WI38 (cell line): Measurements from ENCODE around the gene EMP3.

Experiments used
- H3K4me3 ChIP-seq: 2 replicates; pipeline ENCODE4 v1.5.1; 2011; ENCODE audit warnings: low read depth, mild to moderate bottlenecking, control low read depth, low read length
- TF ChIP-seq, protein P1 (sequence below): IDR thresholded peaks from 2 replicates; pipeline ENCODE4 v1.5.1; 2012; ENCODE audit warnings: low read depth, mild to moderate bottlenecking, control low read depth, low read length

Gene EMP3

DNA sequence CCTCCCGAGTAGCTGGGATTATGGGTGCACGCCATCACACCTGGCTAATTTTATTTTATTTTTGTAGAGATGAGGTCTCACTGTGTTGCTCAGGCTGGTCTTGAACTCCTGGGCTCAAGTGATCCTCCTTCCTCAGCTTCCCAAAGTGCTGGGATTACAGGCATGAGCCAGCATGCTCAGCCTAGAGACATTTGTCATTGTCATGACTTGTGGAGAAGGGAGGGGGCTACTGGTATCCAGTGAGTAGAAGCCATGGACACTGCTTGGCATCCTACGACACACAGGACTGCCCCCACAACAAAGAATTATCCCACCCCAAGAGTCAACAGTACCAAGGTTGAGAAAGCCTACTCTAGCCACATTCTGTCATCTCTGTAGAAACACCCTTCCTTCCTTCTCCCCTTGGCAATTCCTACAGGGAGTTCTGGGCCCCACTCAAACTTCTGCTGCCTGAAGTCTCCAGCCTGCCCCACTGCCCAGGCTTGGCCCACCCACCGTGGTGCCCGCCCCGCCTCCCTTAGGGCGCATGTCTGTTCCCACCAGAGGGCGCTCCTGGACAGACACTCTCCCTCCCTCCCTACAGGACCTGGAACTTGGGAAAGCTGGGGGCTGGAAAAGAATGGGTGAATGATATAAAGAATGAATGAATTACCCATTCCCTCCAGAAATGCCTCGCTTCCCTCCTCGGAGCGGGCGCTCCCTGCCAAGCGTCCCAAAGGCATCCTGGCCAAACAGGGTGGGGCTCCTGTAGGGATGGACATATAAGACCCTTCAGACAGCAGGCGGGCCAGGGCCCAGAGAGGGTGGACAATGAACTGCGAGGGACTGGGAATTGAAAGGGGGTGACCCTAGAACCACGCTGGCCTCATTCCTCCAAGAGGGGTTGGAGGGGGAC lies 5.5 kb upstream of the EMP3 start:
- TF ChIP-seq, protein P1, sequence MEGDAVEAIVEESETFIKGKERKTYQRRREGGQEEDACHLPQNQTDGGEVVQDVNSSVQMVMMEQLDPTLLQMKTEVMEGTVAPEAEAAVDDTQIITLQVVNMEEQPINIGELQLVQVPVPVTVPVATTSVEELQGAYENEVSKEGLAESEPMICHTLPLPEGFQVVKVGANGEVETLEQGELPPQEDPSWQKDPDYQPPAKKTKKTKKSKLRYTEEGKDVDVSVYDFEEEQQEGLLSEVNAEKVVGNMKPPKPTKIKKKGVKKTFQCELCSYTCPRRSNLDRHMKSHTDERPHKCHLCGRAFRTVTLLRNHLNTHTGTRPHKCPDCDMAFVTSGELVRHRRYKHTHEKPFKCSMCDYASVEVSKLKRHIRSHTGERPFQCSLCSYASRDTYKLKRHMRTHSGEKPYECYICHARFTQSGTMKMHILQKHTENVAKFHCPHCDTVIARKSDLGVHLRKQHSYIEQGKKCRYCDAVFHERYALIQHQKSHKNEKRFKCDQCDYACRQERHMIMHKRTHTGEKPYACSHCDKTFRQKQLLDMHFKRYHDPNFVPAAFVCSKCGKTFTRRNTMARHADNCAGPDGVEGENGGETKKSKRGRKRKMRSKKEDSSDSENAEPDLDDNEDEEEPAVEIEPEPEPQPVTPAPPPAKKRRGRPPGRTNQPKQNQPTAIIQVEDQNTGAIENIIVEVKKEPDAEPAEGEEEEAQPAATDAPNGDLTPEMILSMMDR, result peak; percentile 70
- no peak overlapping the region for H3K4me3 ChIP-seq

DNA sequence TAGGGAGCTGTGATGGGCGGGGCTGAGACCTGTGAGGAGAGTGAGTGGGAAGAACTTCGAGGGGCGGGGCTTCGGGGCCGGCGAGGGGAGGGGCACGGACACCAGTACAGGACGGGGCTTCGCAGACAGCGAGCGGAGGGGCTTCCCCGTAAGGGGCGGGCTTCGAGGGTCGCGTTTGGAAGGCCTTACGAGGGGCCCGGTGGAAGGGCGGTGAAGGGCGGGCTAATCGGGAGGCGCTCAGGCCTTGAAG lies 4.1 kb upstream of the EMP3 start:
- TF ChIP-seq, protein P1, result no peak
- peak overlapping the region; percentile 46 for H3K4me3 ChIP-seq

DNA sequence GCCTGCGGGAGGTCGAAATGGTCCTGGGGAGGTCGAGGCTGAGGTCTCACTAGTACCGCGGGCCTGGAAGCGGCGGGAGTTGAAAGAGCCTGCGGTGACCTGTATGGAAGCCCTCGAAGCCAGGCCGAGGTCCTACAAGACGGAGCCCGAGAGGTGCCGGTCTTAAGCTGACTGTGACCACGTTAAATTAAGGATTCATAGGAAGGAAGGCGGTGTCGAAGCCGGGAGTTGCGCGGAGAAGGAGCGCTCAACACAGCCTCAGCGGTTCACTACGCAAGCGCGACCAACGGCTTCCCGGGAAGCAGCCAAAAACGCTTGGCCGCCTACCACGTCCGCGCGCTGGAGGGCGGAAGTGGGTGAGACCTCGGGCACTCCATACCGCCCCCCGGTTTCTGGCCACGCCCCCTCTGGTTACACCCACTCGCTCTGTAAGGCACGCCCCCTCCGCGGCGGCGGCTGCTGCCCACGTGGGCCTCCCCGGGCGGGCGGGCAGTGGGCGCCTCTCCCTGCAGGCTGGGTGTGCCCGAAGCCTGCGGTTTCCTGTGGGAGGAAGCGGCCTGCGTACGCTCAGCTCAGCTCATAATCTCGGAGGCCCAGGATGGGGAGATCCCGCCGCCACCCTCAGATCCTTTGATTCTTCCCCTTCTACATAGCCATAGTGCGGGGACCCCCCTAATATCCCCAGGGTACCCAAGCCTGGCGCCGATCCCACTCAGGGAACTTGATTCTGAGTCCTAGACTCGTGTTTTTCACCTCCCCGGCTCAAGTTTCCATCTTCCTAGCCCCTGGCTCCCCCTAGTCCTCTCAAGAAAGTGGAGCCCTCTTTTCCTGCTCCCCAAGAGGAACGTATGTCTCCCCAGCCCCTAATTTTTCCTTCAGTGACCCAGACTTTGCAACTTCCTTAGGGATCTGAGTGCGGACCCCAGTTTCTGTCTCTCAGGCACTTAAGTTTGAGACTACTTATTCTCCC lies 3.4 kb upstream of the EMP3 start:
- TF ChIP-seq, protein P1, result no peak
- H3K4me3 ChIP-seq, result peak overlapping the region; percentile 47

DNA sequence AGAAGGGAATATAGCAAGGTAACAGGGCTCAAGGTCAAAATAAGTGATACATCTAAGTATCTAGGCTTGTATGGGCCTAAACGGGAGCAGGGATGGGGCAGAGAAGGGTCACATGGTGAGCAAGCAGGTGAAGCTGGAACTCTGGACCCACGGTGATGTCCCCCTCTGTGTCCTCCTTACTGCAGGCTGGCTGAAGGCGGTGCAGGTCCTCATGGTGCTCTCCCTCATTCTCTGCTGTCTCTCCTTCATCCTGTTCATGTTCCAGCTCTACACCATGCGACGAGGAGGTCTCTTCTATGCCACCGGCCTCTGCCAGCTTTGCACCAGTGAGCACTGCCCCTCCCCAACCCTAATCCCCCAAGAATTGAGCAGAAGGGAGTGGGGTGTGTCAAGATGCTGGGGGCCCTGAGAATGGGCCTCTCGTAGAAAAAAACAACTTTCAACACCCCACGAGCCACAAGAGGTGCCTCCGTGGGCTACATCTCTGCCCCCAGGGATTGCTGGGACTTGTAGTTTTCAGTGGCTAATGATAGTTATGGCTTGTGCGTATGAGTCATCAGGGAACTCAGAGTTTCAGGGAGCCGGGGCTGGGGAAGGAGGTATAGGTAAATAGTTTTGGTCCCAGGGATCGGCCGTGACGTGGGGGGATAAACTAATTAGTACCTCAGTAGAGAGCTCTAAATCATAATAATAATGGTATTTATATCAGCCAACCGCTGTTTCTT lies 4.0 kb downstream of the EMP3 start:
- H3K4me3 ChIP-seq, result no peak overlapping the region

DNA sequence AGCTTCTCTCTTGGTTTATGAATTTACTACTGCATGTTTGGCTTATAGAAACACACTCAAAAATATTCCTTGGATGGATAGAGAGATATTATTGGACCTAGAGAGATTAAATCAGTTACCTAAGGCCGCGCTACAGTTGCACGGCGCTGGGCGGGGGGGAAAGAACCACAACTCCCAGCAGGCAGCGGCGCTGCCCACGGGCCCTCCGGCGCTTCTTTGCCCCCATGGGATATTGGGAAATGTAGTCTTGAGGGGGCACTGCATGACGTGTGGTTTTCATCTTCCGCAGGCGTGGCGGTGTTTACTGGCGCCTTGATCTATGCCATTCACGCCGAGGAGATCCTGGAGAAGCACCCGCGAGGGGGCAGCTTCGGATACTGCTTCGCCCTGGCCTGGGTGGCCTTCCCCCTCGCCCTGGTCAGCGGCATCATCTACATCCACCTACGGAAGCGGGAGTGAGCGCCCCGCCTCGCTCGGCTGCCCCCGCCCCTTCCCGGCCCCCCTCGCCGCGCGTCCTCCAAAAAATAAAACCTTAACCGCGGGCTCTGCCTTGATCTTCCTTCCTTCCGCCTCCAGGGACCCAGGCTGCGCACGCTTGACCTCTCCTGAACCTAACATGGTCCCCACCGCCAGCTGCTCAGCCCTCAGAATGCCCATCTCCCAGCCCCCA lies 4.8 kb downstream of the EMP3 start:
- TF ChIP-seq, protein P1, result no peak
- no peak overlapping the region for H3K4me3 ChIP-seq

More for the DNA sequence above, 4.0 kb downstream of the EMP3 start:
- TF ChIP-seq, protein P1, result no peak

DNA sequence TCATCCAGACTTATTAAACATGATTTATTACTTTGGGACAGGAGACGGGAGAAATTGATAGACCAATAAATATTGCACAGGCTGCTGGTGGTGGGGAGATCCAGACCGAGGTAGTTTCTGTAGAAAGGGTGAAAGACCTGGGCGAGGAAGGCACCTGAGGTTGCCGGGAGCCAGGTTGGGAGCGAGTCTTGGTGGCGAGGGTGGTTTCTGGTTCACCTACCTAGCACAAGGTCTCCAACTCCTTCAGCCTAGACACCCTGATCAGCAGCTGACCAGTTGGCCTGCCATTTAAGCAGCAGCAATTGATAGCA lies 7.0 kb downstream of the EMP3 start:
- TF ChIP-seq, protein P1, result no peak
- no peak overlapping the region for H3K4me3 ChIP-seq
